WI38 (cell line): Measurements from ENCODE around the gene IRX4.

Experiments
- H3K4me3 ChIP-seq: 2 replicates; pipeline ENCODE4 v1.5.1; 2011; ENCODE audit warnings: low read depth, mild to moderate bottlenecking, control low read depth, low read length
- TF ChIP-seq, protein P1 (sequence below): IDR thresholded peaks from 2 replicates; pipeline ENCODE4 v1.5.1; 2012; ENCODE audit warnings: low read depth, mild to moderate bottlenecking, control low read depth, low read length

IRX4 gene

DNA sequence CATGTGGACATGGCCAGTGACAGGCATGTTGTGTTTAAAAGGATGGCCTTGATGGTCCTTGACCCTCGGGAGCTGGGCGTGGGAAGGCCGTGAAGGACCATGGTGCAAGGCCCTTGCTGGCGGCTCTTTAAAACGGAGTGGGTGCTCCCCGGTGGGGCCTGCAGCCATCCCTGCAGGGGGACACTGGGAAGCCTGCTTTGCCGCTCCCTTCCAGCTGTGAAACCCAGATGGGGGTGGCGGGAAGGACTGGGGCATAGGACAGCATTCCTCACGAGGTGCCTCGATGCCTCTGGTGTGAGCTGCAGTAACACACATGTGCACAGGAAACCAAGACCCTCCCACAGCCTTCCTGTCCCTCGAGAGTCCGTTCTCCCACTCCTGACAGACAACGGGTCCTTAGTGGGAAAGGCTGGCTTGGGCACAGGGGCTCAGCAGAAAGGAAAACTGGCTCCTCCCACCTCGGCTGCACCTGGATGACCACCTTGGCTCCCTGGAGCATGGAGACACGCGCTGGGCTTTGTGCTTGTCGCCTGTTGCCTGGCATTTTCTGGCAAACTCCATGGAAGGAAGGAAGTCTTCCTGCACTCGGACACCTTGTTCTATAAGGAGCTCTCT lies 30.3 kb upstream of the IRX4 start:
- TF ChIP-seq, protein P1, sequence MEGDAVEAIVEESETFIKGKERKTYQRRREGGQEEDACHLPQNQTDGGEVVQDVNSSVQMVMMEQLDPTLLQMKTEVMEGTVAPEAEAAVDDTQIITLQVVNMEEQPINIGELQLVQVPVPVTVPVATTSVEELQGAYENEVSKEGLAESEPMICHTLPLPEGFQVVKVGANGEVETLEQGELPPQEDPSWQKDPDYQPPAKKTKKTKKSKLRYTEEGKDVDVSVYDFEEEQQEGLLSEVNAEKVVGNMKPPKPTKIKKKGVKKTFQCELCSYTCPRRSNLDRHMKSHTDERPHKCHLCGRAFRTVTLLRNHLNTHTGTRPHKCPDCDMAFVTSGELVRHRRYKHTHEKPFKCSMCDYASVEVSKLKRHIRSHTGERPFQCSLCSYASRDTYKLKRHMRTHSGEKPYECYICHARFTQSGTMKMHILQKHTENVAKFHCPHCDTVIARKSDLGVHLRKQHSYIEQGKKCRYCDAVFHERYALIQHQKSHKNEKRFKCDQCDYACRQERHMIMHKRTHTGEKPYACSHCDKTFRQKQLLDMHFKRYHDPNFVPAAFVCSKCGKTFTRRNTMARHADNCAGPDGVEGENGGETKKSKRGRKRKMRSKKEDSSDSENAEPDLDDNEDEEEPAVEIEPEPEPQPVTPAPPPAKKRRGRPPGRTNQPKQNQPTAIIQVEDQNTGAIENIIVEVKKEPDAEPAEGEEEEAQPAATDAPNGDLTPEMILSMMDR = no peak
- no peak overlapping the region for H3K4me3 ChIP-seq

DNA sequence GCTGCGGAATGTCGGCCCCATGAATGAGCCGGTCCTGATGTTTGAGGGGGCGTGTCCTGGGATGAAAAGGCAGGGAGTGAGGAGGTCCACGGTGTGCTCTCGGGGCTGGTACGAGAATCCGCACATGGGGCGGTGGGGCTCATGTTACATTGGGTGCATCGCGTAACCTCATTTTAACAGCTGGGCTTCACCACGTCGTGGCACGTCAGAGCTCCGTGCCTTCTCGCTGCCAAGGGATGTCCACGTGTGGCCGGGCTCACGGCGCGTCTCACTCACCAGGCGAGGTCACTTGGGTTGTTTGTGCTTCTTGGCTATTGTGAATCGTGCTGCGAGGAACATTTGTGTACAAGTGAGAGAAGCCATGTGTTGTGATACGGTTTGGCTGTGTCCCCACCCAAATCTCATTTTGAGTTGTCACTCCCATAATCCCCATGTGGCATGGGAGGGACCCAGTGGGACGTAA lies 29.1 kb upstream of the IRX4 start:
- TF ChIP-seq, protein P1 = no peak
- no peak overlapping the region for H3K4me3 ChIP-seq

DNA sequence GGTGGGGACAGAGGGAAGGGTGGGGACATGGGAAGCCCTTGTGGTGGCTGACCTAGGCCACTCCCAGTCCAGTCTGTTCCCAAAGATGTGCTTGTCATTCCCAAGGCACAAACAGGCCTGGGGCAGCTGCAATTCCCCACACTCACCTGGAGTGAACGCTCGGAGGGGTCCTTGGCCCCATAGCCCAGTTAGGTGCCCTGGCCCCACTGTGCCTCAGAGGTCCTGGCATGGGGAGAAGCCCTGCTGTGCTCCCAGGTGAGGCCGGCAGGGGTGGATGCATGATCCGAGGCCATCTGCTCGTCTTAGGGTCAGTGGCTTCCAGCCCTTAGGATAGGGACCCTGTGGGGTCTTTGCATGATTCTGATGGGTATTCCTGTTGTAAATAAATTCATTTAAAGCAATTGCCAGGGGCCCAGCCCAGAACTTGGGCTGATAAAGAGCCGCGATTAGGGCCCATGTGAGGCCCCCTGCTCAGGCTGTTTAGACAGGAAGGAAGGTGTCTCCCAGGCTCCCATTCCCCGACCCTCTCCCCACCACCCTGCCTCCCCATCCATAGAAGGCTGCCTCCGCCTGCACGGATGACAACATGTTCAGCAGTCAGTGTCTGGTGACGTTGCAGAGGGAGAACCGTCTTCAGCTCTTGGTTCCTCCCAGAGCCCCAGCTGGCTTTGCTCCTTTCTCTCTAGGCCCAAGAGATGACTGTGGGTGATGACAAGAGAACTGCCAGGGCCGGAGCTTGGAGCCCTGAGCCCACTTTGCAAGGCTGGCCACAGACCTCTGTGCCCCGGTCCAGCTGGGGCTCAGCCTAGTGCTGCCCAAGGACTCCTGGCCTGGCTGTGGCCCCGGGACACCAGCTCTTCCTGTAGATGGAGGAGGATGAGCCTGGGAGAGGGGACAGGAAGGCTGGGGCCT lies 28.4 kb upstream of the IRX4 start:
- no peak overlapping the region for H3K4me3 ChIP-seq
- TF ChIP-seq, protein P1 = no peak

DNA sequence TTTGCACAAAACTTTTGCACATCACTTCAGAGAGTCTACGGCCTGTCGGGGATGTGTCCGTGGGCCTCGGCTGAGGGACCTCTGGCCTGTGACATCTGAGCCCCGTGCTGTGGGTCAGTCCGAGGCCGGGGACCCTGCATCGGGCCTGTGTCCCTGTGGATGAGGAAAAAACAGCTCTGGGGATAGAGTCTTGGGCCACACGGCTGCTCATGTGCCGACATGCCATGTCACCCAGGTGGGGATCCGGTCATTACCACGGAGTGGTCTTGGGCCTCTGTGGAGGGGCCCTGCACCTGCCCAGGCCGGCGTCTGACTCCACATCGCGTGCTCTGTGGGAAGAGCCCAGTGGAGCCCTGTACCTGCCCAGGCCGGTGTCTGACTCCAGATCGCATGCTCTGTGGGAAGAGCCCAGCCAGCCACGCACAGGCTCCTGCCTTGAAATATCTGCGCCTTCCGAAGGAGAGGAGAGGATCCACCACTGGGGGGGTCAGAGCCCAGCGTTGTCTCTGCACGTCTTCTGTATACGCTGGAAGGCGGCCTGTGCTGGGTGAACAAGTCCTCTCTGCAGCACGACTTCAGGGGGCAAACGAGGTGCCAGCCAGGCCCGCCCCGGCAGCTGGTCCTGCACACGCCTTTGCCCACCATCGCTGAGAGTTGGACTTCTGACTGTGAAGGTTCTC lies 27.5 kb upstream of the IRX4 start:
- no peak overlapping the region for H3K4me3 ChIP-seq
- TF ChIP-seq, protein P1 = no peak

DNA sequence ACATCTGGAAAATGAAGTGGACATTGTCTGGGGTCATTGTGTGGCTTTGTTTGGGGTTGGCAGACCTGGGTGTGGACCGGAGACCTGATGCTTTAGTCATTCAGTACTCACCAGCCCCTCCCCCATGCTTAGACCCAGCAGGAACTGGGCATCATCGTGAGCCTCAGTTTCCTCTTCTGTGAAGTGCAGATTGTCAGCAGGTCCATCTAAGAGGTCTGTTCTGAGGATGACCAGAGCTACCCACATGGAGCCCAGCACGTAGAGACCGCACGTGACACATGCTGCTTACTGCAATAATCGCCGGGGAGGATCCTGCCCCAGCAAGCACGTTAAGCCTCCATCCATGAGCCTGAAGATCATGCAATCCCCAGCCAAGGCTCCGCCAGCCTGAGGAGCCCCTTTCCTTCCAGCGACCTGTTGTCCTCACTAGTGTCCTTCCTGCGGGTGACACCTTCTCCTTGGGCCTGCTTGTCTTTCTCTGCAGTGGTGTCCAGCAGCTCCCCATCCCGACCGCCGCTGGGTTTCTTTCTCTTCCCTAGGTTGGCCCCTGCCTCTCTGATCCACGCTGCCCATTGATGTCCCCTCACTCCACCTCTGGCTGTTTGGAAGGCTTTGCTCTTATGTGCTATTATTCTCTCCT lies 26.7 kb upstream of the IRX4 start:
- no peak overlapping the region for H3K4me3 ChIP-seq
- TF ChIP-seq, protein P1 = no peak

DNA sequence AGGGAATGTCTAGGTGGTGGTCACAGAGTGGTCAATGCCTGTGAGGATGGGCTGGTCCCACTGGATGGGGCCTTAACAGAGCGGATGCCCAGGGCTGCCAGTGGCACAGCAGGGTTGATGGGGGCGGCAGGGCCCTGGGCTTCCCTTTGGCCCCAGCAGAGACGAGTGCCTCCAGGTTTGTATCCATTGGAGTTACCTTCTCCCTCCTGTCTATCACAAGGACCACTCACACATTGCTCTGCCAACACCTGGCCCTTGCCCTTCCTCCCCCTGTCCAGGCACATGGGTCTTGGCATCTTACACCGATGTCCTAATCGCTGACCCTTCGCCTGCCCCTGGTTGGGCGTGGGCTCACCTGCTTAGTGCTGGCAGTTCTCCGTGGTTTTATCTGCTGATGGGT lies 26.2 kb upstream of the IRX4 start:
- TF ChIP-seq, protein P1 = no peak
- H3K4me3 ChIP-seq = no peak overlapping the region
